Esophagus muscularis mucosa (tissue), 4 donors: Measurements from ENCODE around the gene GABARAPL2. TPM values are rescaled to one million over a fixed set of nuclear protein-coding genes. Genes with fewer than 3 reads are reported as not detected.

ENCODE experiments used
- DNase-seq: peaks from one replicate; pipeline ENCODE4 v3.0.0-alpha.2; 2017; ENCODE audit errors: extremely low spot score
- H3K27ac ChIP-seq, 4 donors: fragments of 200-600 bp; sonication (generic); replicated peaks in 1 of 4; 1 replicate in 3 of 4; 2 replicates in 1 of 4; pipeline ENCODE4 v1.5.1; 2016 to 2019; ENCODE audit warnings: mild to moderate bottlenecking in 1 of 4
- H3K27me3 ChIP-seq, 4 donors: fragments of 200-600 bp; sonication (generic); one replicate each; pipeline versions ENCODE4 v1.5.1 to v1.6.0; 2016 to 2019
- H3K36me3 ChIP-seq, 4 donors: fragments of 200-600 bp; sonication (generic); one replicate each; pipeline ENCODE4 v1.5.1; 2016 to 2019
- H3K4me1 ChIP-seq, 4 donors: fragments of 200-600 bp; sonication (generic); one replicate each; pipeline ENCODE4 v1.5.1; 2016 to 2019
- H3K4me3 ChIP-seq, 4 donors: fragments of 200-600 bp; sonication (generic); 1 replicate in 2 of 4; 2 replicates in 2 of 4; pipeline ENCODE4 v1.5.1; 2016 to 2019; ENCODE audit warnings: mild to moderate bottlenecking in 4 of 4, moderate library complexity in 1 of 4
- H3K9me3 ChIP-seq, 4 donors: fragments of 200-600 bp; sonication (generic); 1 replicate in 3 of 4; 2 replicates in 1 of 4; pipeline ENCODE4 v1.5.1; 2016 to 2019
- EP300 ChIP-seq: sonication (generic); formaldehyde crosslinking; IDR thresholded peaks from one replicate; pipeline ENCODE4 v1.6.1; 2017; ENCODE audit warnings: antibody characterized with exemption
- POLR2A ChIP-seq: fragments of 450-650 bp; IDR thresholded peaks from one replicate; pipeline ENCODE4 v1.6.1; 2017; ENCODE audit warnings: antibody characterized with exemption, moderate library complexity, mild to moderate bottlenecking, low read depth
- POLR2AphosphoS5 ChIP-seq, 2 donors: sonication (generic); formaldehyde crosslinking; IDR thresholded peaks; one replicate each; pipeline ENCODE4 v1.6.1; 2017; ENCODE audit warnings: antibody characterized with exemption in 2 of 2
- WGBS: methylation state at CpG from one replicate; pipeline ENCODE4 v1.1.5; 2018; 5-methylcytosine and 5-hydroxymethylcytosine counted together
- intact Hi-C: fragments of 100-400 bp; cut with DNase I; formaldehyde crosslinking; loops from one replicate; pipeline ENCODE4 v1.15.1; 2023
- total RNA-seq, 4 donors: library from RNA; depleted of rRNA; stranded (reverse); fragments of >200 nt; gene quantifications; one replicate each; pipeline versions ENCODE4 v1.1.0 to v1.2.1, GENCODE V29; 2016
- TF ChIP-seq, protein P1 (sequence below), 3 experiments: fragments of 200-600 bp in 2 of 3; fragments of 450-650 bp in 1 of 3; sonication (generic) in 2 of 3; IDR thresholded peaks; one replicate each; pipeline ENCODE4 v1.5.1; 2017 to 2019; ENCODE audit warnings: antibody characterized with exemption in 3 of 3, mild to moderate bottlenecking in 2 of 3, moderate library complexity in 1 of 3

GABARAPL2 gene
- total RNA-seq, 4 donors from 2014 or later, result 84.5 to 114 (median 101) TPM

DNA sequence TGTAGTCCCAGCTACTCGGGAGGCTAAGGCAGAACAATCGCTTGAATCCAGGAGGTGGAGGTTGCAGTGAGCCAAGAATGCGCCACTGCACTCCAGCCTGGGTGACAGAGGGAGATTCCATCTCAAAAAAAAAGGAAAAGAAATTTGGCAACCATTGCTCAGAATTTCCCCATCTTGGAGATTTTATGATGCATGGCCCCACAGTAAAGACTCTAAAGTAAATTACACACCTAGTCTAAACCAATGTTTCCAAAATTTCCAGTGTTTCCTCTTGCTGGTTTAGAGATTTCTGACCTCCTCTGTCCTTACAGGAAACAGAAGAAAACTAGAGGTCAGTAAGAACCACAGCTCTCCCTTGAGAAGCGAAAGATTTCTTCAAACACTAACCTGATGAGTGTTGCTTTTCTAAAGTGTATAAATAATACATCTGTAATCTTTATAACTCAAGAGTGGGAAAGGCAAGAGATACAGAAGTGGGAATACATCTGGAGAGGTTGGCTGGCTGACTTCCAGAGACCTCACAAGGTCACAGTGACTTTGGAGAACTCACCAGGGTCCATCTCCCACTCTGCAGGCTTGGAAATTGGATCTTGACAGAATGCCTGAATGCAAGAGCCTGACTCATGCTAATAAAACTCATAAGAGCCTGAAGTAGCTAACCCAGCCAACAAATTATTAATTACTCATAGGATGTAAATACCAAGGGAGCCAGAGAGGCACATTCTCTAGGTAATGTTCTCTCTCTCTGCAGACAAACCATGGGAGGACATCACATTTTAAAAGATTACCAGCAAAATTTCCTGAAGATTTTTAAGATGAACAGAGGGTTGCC is 48.1 kb downstream of the GABARAPL2 start:
- Histone ChIP-seq H3K36me3 (peaks cover 15 to 97% (median 89%) of the 10 kb centered on the region in 4 donors), H3K4me3 (no peak overlapping the region), H3K4me1 (no peaks in the 10 kb centered on the region), H3K9me3 (no peaks in the 10 kb centered on the region), H3K27ac (no peak overlapping the region), H3K27me3 (no peaks in the 10 kb centered on the region)
- no peak for DNase-seq
- TF ChIP-seq POLR2A (no peak), EP300 (no peak), POLR2AphosphoS5 (IDR thresholded peaks at IDR 0.05) (no peak)
- TF ChIP-seq, protein P1, sequence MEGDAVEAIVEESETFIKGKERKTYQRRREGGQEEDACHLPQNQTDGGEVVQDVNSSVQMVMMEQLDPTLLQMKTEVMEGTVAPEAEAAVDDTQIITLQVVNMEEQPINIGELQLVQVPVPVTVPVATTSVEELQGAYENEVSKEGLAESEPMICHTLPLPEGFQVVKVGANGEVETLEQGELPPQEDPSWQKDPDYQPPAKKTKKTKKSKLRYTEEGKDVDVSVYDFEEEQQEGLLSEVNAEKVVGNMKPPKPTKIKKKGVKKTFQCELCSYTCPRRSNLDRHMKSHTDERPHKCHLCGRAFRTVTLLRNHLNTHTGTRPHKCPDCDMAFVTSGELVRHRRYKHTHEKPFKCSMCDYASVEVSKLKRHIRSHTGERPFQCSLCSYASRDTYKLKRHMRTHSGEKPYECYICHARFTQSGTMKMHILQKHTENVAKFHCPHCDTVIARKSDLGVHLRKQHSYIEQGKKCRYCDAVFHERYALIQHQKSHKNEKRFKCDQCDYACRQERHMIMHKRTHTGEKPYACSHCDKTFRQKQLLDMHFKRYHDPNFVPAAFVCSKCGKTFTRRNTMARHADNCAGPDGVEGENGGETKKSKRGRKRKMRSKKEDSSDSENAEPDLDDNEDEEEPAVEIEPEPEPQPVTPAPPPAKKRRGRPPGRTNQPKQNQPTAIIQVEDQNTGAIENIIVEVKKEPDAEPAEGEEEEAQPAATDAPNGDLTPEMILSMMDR (IDR thresholded peaks at IDR 0.05), result no peak
- WGBS, result 93% methylated on average over 4 of the region's 4 CpGs
- intact Hi-C loops, result no loop called here

DNA sequence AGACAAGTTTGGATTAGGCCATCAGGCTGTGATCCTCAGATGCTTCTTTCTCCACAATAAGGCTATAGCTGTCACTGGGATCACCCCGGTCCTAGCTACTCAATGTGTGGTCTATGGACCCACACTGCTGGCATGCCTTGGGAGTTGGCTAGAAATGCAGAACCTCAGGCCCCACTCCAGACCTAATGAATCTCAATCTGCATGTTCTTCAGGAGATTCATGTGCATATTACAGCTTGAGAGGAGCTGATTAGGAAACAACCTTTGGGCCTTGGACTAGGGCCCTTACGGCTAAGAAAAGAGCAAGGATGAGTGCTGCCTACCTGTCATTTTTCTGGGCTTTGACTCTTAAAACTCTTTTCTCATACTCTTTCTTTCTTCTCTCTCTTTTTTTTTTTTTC is 49.4 kb downstream of the GABARAPL2 start:
- WGBS, result 93% methylated on average over 2 of the region's 2 CpGs
- H3K9me3 ChIP-seq, result no peaks in the 10 kb centered on the region
- H3K4me1 ChIP-seq, result peaks cover 0 to 6% (median 0%) of the 10 kb centered on the region in 4 donors
- no peak overlapping the region for H3K27ac ChIP-seq
- no peak for DNase-seq
- intact Hi-C loops, result no loop called here
- peaks cover 23 to 97% (median 92%) of the 10 kb centered on the region in 4 donors for H3K36me3 ChIP-seq
- H3K4me3 ChIP-seq, result no peak overlapping the region
- TF ChIP-seq, protein P1 (IDR thresholded peaks at IDR 0.05), result no peak
- TF ChIP-seq EP300 (no peak), POLR2AphosphoS5 (IDR thresholded peaks at IDR 0.05) (no peak), POLR2A (no peak)
- H3K27me3 ChIP-seq, result no peaks in the 10 kb centered on the region

DNA sequence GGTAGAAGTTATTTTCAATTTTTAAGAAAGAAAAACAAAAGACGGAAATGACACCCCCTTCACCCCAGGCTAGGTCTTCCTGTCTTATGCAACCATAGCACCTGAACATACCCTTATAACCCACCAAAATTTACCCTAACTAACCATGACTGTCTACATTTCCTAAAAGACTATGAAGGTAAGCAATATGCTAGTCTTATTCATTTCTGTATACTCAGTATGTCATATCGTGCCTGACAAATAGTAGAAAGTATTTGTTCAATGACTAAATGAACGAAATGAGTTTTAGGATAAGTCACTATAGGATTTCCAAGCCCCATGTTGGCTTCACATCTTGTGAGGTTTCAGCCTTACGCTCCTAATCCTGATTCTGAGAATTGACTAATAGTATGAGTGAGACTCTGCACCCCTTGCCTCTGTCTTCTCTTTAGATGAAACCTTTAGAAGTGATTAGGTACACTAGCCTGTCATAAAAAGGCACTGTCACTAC is 50.4 kb downstream of the GABARAPL2 start:
- intact Hi-C loops, result no loop called here
- peaks cover 20 to 88% (median 83%) of the 10 kb centered on the region in 4 donors for H3K36me3 ChIP-seq

DNA sequence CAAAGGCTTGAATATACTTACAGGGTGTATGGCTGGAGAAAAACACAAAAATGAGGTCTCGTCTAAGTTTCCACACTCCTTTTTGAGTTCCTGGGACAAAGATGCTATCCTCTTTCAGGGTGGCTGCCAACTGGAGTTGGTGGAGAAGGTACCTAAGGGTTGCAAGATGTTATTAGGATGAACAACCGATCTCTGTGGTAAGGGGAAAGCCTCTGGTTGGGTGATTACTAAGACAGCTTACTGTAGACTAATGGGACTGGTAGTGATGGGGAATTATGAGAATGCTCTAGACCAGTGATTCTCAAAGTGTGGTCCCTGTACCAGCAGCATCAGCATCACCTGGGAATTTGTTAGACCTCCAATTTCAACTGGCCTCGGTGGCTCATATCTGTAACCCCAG is 50.9 kb downstream of the GABARAPL2 start:
- 89% methylated on average over 3 of the region's 3 CpGs for WGBS
- intact Hi-C loops, result no loop called here
- no peak for DNase-seq
- H3K27ac ChIP-seq, result no peak overlapping the region
- TF ChIP-seq, protein P1 (IDR thresholded peaks at IDR 0.05), result no peak
- no peak for TF ChIP-seq POLR2AphosphoS5 (IDR thresholded peaks at IDR 0.05)
- TF ChIP-seq POLR2A, result no peak
- TF ChIP-seq EP300, result no peak
- peaks cover 9 to 21% (median 12%) of the 10 kb centered on the region in 4 donors for H3K4me1 ChIP-seq
- H3K4me3 ChIP-seq, result no peak overlapping the region
- H3K27me3 ChIP-seq, result no peaks in the 10 kb centered on the region
- H3K36me3 ChIP-seq, result peaks cover 14 to 83% (median 78%) of the 10 kb centered on the region in 4 donors
- no peaks in the 10 kb centered on the region for H3K9me3 ChIP-seq

More for the DNA sequence above, 50.4 kb downstream of the GABARAPL2 start:
- no peak for DNase-seq
- H3K4me3 ChIP-seq, result no peak overlapping the region
- no peaks in the 10 kb centered on the region for H3K9me3 ChIP-seq
- H3K4me1 ChIP-seq, result peaks cover 4 to 16% (median 7%) of the 10 kb centered on the region in 4 donors
- no peak overlapping the region for H3K27ac ChIP-seq
- TF ChIP-seq POLR2A (no peak), EP300 (no peak), POLR2AphosphoS5 (IDR thresholded peaks at IDR 0.05) (no peak)
- TF ChIP-seq, protein P1 (IDR thresholded peaks at IDR 0.05), result no peak
- no peaks in the 10 kb centered on the region for H3K27me3 ChIP-seq
- WGBS, result 95% methylated on average over 4 of the region's 4 CpGs
